Embryonic facial prominence (tissue), 1 donor: ENCODE data around the gene WSCD2.

Experiments used
- DNase-seq: peaks from one replicate; pipeline ENCODE4 v3.0.0-alpha.2; 2016; ENCODE audit errors: extremely low spot score

The WSCD2 gene

GRCh38 chr12:108107293-108107692 is 21.8 kb upstream of the WSCD2 start:
- DNase-seq = no peak

- DNase-seq = no peak
Observed at GRCh38 chr12:108109504-108109903, 19.6 kb upstream of the WSCD2 start.

- DNase-seq = no peak
Observed at GRCh38 chr12:108109954-108110353, 19.1 kb upstream of the WSCD2 start.

GRCh38 chr12:108110844-108111243 is 18.2 kb upstream of the WSCD2 start:
- no peak for DNase-seq

- DNase-seq = peak; percentile 52
Observed at GRCh38 chr12:108112832-108113556, 16.1 kb upstream of the WSCD2 start.

- peak; percentile 57 for DNase-seq
Observed at GRCh38 chr12:108115123-108116121, 13.7 kb upstream of the WSCD2 start.

GRCh38 chr12:108116254-108116653 is 12.8 kb upstream of the WSCD2 start:
- DNase-seq = no peak

GRCh38 chr12:108116699-108117098 is 12.4 kb upstream of the WSCD2 start:
- peak; percentile 32 for DNase-seq

GRCh38 chr12:108117163-108117849 is 11.8 kb upstream of the WSCD2 start:
- DNase-seq = no peak

- DNase-seq = no peak
Observed at GRCh38 chr12:108117902-108118301, 11.2 kb upstream of the WSCD2 start.

GRCh38 chr12:108119126-108119973 is 9.7 kb upstream of the WSCD2 start:
- no peak for DNase-seq

- DNase-seq = no peak
Observed at GRCh38 chr12:108119974-108120862, 8.9 kb upstream of the WSCD2 start.

- DNase-seq = no peak
Observed at GRCh38 chr12:108120863-108121165, 8.3 kb upstream of the WSCD2 start.

- no peak for DNase-seq
Observed at GRCh38 chr12:108121320-108121719, 7.8 kb upstream of the WSCD2 start.

- no peak for DNase-seq
Observed at GRCh38 chr12:108121728-108122471, 7.2 kb upstream of the WSCD2 start.

- DNase-seq = no peak
Observed at GRCh38 chr12:108122644-108123043, 6.4 kb upstream of the WSCD2 start.

- DNase-seq = no peak
Observed at GRCh38 chr12:108123402-108123801, 5.7 kb upstream of the WSCD2 start.

GRCh38 chr12:108125073-108125472 is 4.0 kb upstream of the WSCD2 start:
- no peak for DNase-seq

- no peak for DNase-seq
Observed at GRCh38 chr12:108126212-108126611, 2.9 kb upstream of the WSCD2 start.
